ENCODE measurements around the gene METTL2B. TPM values are rescaled to one million over a fixed set of nuclear protein-coding genes. Genes with fewer than 3 reads are reported as not detected.
A peak's percentile ranks its signal among the peaks of the same experiment; 100 is the strongest.
"Not testable (repeated sequence)": the region's sequence is repeated elsewhere in the genome, so short reads cannot be mapped to it uniquely, and the experiment has no call there.

The METTL2B gene
- total RNA-seq, 1 experiment from 2014 or later: 30.0 TPM

DNA sequence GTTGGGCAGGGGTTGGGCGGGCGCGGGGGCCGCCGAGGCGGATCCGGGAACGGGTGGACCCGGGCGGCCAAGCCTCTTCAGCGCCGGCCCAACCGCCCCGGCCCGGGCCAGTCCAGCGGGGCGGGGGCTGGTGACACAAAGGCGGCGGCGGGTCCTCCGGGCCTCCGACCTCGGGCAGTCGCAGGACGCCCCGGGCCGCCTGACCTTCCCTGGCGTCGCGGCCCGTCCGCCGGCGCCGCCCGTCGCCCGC is 54.2 kb downstream of the METTL2B start:
- TF ChIP-seq, protein P1, sequence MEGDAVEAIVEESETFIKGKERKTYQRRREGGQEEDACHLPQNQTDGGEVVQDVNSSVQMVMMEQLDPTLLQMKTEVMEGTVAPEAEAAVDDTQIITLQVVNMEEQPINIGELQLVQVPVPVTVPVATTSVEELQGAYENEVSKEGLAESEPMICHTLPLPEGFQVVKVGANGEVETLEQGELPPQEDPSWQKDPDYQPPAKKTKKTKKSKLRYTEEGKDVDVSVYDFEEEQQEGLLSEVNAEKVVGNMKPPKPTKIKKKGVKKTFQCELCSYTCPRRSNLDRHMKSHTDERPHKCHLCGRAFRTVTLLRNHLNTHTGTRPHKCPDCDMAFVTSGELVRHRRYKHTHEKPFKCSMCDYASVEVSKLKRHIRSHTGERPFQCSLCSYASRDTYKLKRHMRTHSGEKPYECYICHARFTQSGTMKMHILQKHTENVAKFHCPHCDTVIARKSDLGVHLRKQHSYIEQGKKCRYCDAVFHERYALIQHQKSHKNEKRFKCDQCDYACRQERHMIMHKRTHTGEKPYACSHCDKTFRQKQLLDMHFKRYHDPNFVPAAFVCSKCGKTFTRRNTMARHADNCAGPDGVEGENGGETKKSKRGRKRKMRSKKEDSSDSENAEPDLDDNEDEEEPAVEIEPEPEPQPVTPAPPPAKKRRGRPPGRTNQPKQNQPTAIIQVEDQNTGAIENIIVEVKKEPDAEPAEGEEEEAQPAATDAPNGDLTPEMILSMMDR (IDR thresholded peaks at IDR 0.05; ENCODE audit: unreplicated experiment): no peak
- Mint-ChIP-seq H3K4me3 (ENCODE audit: low read depth, unreplicated experiment) (peak overlapping the region; percentile 67), H3K9me3 (ENCODE audit: low read depth, unreplicated experiment) (no peaks in the 10 kb centered on the region), H3K36me3 (ENCODE audit: insufficient read depth, unreplicated experiment) (peaks cover 48% of the 10 kb centered on the region), H3K27me3 (ENCODE audit: unreplicated experiment) (no peaks in the 10 kb centered on the region), H3K27ac (ENCODE audit: unreplicated experiment) (no peak overlapping the region), H3K4me1 (ENCODE audit: low read depth, unreplicated experiment) (peaks cover 8% of the 10 kb centered on the region)
- BruUV-seq (replicated peaks): no TSS peak
- no peak for DNase-seq
- intact Hi-C loops (cut with micrococcal nuclease; ENCODE audit: unreplicated experiment): loop anchor here (10.0 kb wide), 1 partner anchor 56 kb away; the partner anchor contains the start of gene METTL2B
- CTCF ChIA-PET: no interaction called here

DNA sequence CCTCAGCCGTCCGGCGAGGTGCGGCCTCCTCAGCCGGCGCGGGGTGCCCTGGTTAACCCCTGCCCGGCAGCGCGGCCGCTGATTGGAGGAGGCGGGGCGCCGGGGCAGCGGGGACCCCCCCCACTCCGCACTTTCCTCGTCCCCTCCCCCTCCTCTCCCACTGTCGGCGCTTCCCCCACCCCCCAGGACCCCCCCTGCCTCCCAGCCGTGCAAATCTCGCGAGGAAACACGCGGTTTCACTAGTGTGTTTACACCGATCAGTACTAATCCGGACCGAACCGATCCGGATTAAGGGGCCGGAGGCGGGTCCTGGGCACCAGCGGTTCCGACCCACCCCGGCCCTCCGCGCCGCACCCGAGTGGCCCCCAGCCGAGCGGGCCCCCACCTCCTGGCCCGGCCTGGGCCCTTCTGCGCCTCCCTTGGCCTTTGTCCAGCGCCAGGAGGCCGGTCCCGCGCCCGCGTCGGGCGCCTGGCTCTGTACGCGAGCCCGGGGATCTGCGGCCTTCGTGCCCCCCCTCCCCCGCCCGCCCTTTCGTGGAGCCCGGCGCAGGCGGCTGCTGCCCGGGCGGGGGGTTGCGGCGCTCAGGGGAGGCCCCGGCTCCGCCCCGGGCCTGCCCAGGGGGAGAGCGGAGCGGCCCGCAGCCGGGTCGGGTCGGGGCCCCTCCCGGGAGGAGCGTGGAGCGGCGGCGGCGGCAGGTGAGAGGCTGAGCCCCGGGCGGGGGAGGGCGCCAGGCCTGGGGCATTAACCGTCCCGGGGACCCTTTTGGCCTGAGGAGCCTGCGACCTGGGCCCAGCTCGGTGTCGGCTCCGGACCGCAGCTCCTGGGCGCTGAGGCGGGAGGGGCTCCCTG is 54.8 kb downstream of the METTL2B start:
- H3K36me3 Mint-ChIP-seq (ENCODE audit: insufficient read depth, unreplicated experiment): peaks cover 51% of the 10 kb centered on the region
- DNase-seq: peak; percentile 77
- H3K27ac Mint-ChIP-seq (ENCODE audit: unreplicated experiment); BruUV-seq (replicated peaks); CTCF ChIA-PET; H3K27me3 Mint-ChIP-seq (ENCODE audit: unreplicated experiment); H3K4me1 Mint-ChIP-seq (ENCODE audit: low read depth, unreplicated experiment); H3K9me3 Mint-ChIP-seq (ENCODE audit: low read depth, unreplicated experiment): not testable (repeated sequence)
- intact Hi-C loops (cut with micrococcal nuclease; ENCODE audit: unreplicated experiment): loop anchor here (10.0 kb wide), 1 partner anchor 57 kb away; the partner anchor contains the start of gene METTL2B
- peak overlapping the region; percentile 67 for H3K4me3 Mint-ChIP-seq (ENCODE audit: low read depth, unreplicated experiment)

DNA sequence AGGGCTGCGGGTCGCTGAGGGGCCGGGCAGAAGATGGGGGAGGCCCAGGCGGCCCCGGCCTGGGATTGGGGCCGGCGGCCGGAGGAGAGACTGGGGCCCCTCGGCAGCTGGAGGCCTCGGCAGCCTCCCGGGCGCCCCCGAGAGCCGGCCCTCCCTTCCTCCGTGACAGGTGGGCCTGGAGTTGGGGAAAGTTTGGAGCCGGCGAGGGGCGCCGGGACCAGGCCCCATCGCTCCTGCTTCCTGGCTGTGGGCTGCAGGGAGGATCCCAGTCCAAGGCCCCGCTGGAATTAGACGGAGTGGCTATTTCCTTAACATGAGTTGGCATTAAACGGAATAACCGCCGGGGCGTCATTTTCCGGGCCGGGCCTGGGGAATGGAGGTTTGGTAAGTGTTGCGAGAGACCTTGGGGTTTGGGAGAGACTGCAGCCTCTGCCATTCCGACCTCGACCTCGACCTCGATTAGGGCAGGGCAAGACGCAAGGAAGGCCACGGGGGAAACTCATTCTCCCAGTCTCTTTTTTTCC is 55.5 kb downstream of the METTL2B start:
- H3K27me3 Mint-ChIP-seq (ENCODE audit: unreplicated experiment); H3K9me3 Mint-ChIP-seq (ENCODE audit: low read depth, unreplicated experiment); BruUV-seq (replicated peaks); H3K4me1 Mint-ChIP-seq (ENCODE audit: low read depth, unreplicated experiment); CTCF ChIA-PET: not testable (repeated sequence)
- Mint-ChIP-seq H3K27ac (ENCODE audit: unreplicated experiment) (peak overlapping the region; percentile 68), H3K4me3 (ENCODE audit: low read depth, unreplicated experiment) (peak overlapping the region; percentile 67), H3K36me3 (ENCODE audit: insufficient read depth, unreplicated experiment) (peaks cover 54% of the 10 kb centered on the region)
- intact Hi-C loops (cut with micrococcal nuclease; ENCODE audit: unreplicated experiment): loop anchor here (10.0 kb wide), 1 partner anchor 57 kb away; the partner anchor contains the start of gene METTL2B
- peak; percentile 49 for DNase-seq

DNA sequence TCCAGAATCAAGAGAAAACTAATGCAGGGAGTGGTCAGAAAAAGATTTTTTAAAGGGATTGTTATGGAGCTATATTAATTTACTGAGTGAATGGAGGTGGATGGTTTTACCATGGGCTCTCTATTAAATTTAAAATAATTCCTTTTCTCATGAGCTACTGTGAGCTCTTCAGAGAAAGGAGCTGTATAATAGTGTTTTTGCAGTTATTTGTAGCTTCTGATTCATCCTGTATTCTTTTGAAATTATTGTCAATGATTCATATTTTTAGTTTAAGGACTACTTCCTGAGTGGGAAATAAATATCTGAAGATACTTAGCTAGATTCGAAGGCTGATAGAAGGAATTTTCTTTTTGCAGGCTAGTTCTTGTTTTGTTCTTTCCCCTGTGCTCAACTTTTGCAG is 56.4 kb downstream of the METTL2B start:
- H3K9me3 Mint-ChIP-seq (ENCODE audit: low read depth, unreplicated experiment); H3K27me3 Mint-ChIP-seq (ENCODE audit: unreplicated experiment); DNase-seq; BruUV-seq (replicated peaks); CTCF ChIA-PET; H3K4me1 Mint-ChIP-seq (ENCODE audit: low read depth, unreplicated experiment): not testable (repeated sequence)
- intact Hi-C loops (cut with micrococcal nuclease; ENCODE audit: unreplicated experiment): loop anchor here (10.0 kb wide), 1 partner anchor 58 kb away; the partner anchor contains the start of gene METTL2B
- Mint-ChIP-seq H3K27ac (ENCODE audit: unreplicated experiment) (peak overlapping the region; percentile 64), H3K36me3 (ENCODE audit: insufficient read depth, unreplicated experiment) (peaks cover 56% of the 10 kb centered on the region), H3K4me3 (ENCODE audit: low read depth, unreplicated experiment) (peak overlapping the region; percentile 67)

DNA sequence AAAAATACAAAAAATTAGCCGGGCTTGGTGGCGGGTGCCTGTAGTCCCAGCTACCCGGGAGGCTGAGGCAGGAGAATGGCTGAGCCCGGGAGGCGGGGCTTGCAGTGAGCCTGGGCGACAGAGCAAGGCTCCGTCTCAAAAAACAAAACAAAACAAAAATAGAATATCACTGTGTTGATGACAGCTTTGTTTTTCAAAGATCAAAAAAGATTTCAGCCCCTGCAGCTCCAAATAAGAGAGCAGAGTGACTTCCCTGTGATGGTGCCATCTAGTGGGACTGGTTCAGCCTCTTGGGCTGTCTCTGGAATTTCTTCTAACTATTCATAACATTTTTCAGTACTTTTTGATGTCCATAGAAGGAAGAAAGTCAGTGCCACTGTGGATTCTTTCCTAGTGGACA is 60.9 kb downstream of the METTL2B start:
- BruUV-seq (replicated peaks); H3K27me3 Mint-ChIP-seq (ENCODE audit: unreplicated experiment); H3K4me3 Mint-ChIP-seq (ENCODE audit: low read depth, unreplicated experiment); H3K4me1 Mint-ChIP-seq (ENCODE audit: low read depth, unreplicated experiment); CTCF ChIA-PET; H3K9me3 Mint-ChIP-seq (ENCODE audit: low read depth, unreplicated experiment); H3K27ac Mint-ChIP-seq (ENCODE audit: unreplicated experiment): not testable (repeated sequence)
- peak; percentile 11 for DNase-seq
- TF ChIP-seq, protein P1 (IDR thresholded peaks at IDR 0.05; ENCODE audit: unreplicated experiment): peak; percentile 22
- intact Hi-C loops (cut with micrococcal nuclease; ENCODE audit: unreplicated experiment): loop anchor here (10.0 kb wide), 1 partner anchor 63 kb away; the partner anchor contains the start of gene METTL2B
- peaks cover 47% of the 10 kb centered on the region for H3K36me3 Mint-ChIP-seq (ENCODE audit: insufficient read depth, unreplicated experiment)

DNA sequence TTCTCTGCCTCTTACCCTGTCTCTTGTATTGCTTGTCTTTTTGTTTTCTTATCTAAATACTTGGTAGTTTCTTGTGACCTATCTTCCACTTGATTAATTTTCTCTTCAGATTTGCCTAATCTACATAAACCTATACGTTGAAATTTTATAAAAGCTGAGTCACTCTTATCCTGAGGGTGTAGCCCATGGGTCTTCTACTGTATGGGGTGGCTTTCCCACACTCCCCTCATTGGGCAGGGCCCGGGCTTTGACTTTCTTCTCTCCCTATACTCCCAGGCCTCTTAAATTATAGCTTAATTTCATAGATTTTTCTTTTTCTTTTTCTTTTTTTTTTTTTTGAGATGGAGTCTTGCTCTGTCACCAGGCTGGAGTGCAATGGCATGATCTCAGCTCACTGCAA is 66.0 kb downstream of the METTL2B start:
- CTCF ChIA-PET; BruUV-seq (replicated peaks); H3K4me1 Mint-ChIP-seq (ENCODE audit: low read depth, unreplicated experiment); H3K27ac Mint-ChIP-seq (ENCODE audit: unreplicated experiment); intact Hi-C loops (cut with micrococcal nuclease; ENCODE audit: unreplicated experiment); H3K9me3 Mint-ChIP-seq (ENCODE audit: low read depth, unreplicated experiment); DNase-seq; H3K27me3 Mint-ChIP-seq (ENCODE audit: unreplicated experiment); H3K4me3 Mint-ChIP-seq (ENCODE audit: low read depth, unreplicated experiment): not testable (repeated sequence)
- peaks cover 38% of the 10 kb centered on the region for H3K36me3 Mint-ChIP-seq (ENCODE audit: insufficient read depth, unreplicated experiment)

DNA sequence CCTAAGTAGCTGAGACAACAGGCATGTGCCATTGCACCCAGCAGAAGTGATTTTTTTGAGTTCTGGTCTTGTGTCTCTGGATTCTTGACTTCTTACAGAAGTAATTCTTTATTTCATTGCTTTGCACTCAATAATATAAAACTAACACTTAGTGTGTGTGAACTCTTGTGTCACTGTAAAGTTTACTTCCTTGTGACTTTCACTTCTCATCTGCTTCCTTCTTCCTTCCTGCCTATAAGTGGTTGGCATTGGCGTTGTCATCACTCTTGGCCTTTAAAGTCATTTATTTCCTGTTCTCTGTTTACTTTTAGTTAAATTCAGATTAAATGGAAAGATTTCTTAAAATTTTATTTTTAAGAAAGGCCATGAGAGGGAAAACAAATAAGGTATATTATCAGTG is 66.8 kb downstream of the METTL2B start:
- H3K4me1 Mint-ChIP-seq (ENCODE audit: low read depth, unreplicated experiment); H3K27me3 Mint-ChIP-seq (ENCODE audit: unreplicated experiment); H3K4me3 Mint-ChIP-seq (ENCODE audit: low read depth, unreplicated experiment); CTCF ChIA-PET; H3K27ac Mint-ChIP-seq (ENCODE audit: unreplicated experiment); H3K9me3 Mint-ChIP-seq (ENCODE audit: low read depth, unreplicated experiment); DNase-seq; BruUV-seq (replicated peaks); intact Hi-C loops (cut with micrococcal nuclease; ENCODE audit: unreplicated experiment): not testable (repeated sequence)
- peaks cover 33% of the 10 kb centered on the region for H3K36me3 Mint-ChIP-seq (ENCODE audit: insufficient read depth, unreplicated experiment)

DNA sequence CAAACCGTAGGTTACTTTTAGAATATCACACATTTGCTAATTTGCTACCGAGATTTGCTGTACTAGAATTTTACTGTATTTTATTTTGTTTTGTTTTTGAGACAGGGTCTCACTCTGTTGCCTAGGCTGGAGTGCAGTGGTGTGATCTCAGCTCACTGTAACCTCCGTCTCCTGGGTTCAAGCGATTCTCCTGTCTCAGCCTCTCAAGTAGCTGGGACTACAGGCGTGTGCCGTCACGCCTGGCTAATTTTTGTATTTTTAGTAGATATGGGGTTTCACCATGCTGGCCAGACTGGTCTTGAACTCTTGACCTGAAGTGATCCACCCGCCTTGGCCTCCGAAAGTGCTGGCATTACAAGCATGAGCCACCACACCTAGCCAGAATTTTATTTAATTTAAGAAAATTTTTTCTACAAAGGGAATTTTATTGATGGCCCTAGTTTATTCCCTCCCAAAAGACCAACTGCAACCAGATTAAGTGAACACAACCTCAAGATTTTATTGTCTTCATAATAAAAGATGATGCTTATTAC is 69.8 kb downstream of the METTL2B start:
- CTCF ChIA-PET; DNase-seq; BruUV-seq (replicated peaks); H3K27ac Mint-ChIP-seq (ENCODE audit: unreplicated experiment); intact Hi-C loops (cut with micrococcal nuclease; ENCODE audit: unreplicated experiment); H3K4me3 Mint-ChIP-seq (ENCODE audit: low read depth, unreplicated experiment); H3K9me3 Mint-ChIP-seq (ENCODE audit: low read depth, unreplicated experiment); H3K27me3 Mint-ChIP-seq (ENCODE audit: unreplicated experiment); H3K4me1 Mint-ChIP-seq (ENCODE audit: low read depth, unreplicated experiment): not testable (repeated sequence)
- H3K36me3 Mint-ChIP-seq (ENCODE audit: insufficient read depth, unreplicated experiment): peaks cover 24% of the 10 kb centered on the region
